Ovary (tissue), 3 donors: ENCODE measurements around the gene CACNA2D4.

Experiments used
- CTCF ChIP-seq, 3 donors: fragments of 450-650 bp in 2 of 3; fragments of 200-600 bp in 1 of 3; IDR thresholded peaks; one replicate each; pipeline versions ENCODE4 v1.5.1 to v1.8.0; 2016 to 2022; ENCODE audit warnings: antibody characterized with exemption in 3 of 3, mild to moderate bottlenecking in 1 of 3
- POLR2A ChIP-seq: fragments of 450-650 bp; IDR thresholded peaks from one replicate; pipeline ENCODE4 v1.6.1; 2017; ENCODE audit warnings: antibody characterized with exemption, mild to moderate bottlenecking, moderate library complexity
- donor health status: DM: no; HTN: no; CAD: no.

GRCh38 chr12:1929241-1929984, 11.0 kb upstream of the CACNA2D4 start:
- TF ChIP-seq CTCF (IDR thresholded peaks at IDR 0.05) (no peak), POLR2A (no peak)
